PC-3 (cell line): ENCODE measurements around the gene HIGD1B.

Experiments
- EZH2 ChIP-seq: fragments of 300-600 bp; sonication (generic); IDR thresholded peaks from one replicate; pipeline ENCODE4 v1.6.1; 2017; ENCODE audit warnings: antibody characterized with exemption, mild to moderate bottlenecking, low read length; ENCODE audit not compliant: unreplicated experiment
- EZH2phosphoT487 ChIP-seq: fragments of 300-600 bp; sonication (generic); IDR thresholded peaks from 2 replicates; pipeline ENCODE4 v1.6.1; 2018; ENCODE audit warnings: mild to moderate bottlenecking, antibody characterized with exemption, low read length, borderline replicate concordance
- TF ChIP-seq, protein P1 (sequence below): fragments of 300-600 bp; sonication (generic); conservative IDR thresholded peaks from 2 replicates; pipeline ENCODE4 v1.5.1; 2017; ENCODE audit warnings: antibody characterized with exemption, low read depth, mild to moderate bottlenecking, low read length

DNA sequence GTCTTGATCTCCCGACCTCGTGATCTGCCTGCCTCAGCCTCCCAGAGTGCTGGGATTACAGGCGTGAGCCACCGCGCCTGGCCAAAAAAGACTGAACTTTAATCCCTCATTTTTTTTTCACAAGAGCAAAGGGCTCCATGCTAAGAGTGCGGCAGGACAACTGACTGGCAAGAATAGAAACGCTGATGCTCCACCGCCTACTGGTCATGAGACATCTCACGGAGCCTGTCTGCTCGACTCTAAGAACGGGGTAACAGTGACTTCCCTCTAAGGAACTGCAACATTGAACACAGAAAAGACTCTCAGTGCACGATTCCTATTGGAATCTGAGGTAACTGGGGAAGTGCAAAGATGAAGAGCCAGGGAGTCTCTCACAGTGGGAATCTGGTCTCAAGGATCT is 23.9 kb downstream of the HIGD1B start:
- no peak for TF ChIP-seq EZH2
- TF ChIP-seq, protein P1, sequence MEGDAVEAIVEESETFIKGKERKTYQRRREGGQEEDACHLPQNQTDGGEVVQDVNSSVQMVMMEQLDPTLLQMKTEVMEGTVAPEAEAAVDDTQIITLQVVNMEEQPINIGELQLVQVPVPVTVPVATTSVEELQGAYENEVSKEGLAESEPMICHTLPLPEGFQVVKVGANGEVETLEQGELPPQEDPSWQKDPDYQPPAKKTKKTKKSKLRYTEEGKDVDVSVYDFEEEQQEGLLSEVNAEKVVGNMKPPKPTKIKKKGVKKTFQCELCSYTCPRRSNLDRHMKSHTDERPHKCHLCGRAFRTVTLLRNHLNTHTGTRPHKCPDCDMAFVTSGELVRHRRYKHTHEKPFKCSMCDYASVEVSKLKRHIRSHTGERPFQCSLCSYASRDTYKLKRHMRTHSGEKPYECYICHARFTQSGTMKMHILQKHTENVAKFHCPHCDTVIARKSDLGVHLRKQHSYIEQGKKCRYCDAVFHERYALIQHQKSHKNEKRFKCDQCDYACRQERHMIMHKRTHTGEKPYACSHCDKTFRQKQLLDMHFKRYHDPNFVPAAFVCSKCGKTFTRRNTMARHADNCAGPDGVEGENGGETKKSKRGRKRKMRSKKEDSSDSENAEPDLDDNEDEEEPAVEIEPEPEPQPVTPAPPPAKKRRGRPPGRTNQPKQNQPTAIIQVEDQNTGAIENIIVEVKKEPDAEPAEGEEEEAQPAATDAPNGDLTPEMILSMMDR: no peak
- TF ChIP-seq EZH2phosphoT487: no peak
